ENCODE measurements around the gene LGR5.

DNA sequence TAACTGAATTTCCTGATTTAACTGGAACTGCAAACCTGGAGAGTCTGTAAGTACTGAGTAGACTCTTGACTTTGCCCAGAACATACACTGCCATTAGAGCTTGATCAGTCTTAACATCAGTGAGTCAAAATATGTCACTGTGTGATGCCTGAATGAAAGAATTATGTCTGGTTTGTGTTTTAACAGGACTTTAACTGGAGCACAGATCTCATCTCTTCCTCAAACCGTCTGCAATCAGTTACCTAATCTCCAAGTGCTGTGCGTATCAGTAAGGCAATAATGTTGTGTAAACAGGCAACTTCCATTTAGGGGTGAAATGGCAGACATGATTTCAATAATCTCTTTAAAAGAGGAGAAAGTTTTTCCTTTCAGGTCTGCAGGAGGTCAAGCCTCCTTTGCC lies 127.1 kb downstream of the LGR5 start:
- TF ChIP-seq POLR2A (IDR thresholded peaks at IDR 0.05) = no peak
- TF ChIP-seq, protein P1, sequence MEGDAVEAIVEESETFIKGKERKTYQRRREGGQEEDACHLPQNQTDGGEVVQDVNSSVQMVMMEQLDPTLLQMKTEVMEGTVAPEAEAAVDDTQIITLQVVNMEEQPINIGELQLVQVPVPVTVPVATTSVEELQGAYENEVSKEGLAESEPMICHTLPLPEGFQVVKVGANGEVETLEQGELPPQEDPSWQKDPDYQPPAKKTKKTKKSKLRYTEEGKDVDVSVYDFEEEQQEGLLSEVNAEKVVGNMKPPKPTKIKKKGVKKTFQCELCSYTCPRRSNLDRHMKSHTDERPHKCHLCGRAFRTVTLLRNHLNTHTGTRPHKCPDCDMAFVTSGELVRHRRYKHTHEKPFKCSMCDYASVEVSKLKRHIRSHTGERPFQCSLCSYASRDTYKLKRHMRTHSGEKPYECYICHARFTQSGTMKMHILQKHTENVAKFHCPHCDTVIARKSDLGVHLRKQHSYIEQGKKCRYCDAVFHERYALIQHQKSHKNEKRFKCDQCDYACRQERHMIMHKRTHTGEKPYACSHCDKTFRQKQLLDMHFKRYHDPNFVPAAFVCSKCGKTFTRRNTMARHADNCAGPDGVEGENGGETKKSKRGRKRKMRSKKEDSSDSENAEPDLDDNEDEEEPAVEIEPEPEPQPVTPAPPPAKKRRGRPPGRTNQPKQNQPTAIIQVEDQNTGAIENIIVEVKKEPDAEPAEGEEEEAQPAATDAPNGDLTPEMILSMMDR (IDR thresholded peaks at IDR 0.05) = no peak
